NB4 (cell line): ENCODE results near the gene DPH2.

Experiments
- CTCF ChIP-seq: IDR thresholded peaks from one replicate; pipeline ENCODE4 v1.5.1; 2012; ENCODE audit warnings: low read depth, low read length
- MYC ChIP-seq: IDR thresholded peaks from 2 replicates; pipeline ENCODE4 v1.6.1; 2011; ENCODE audit warnings: low read depth, low read length
- POLR2A ChIP-seq: IDR thresholded peaks from 2 replicates; pipeline ENCODE4 v1.6.1; 2011; ENCODE audit warnings: mild to moderate bottlenecking; ENCODE audit not compliant: insufficient read length; ENCODE audit errors: extremely low read depth

DNA sequence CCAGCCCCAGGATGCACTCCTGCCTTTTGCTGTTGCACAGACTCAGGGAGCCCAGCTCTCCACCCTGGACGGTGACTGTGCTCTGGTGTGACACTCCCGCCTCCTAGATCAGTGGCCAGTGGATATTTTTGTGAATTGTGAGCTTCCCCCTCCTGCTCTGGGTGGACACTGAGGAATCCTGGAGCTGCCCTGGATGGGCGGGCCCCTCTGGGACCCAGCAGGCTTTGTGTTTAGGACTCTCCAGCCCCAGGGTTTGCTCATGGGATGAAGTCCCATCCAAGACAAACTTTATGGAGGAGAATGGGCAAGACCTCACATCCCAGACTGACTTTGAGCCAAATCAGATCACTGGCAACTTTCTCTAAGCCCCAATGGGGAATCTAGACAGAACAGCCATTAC is 45.4 kb downstream of the DPH2 start:
- TF ChIP-seq POLR2A (no peak), CTCF (no peak), MYC (no peak)
